Measurements from ENCODE around the gene ULK4. TPM values are rescaled to one million over a fixed set of nuclear protein-coding genes. Genes with fewer than 3 reads are reported as not detected.

The ULK4 gene
- total RNA-seq, 1 donor from 2014 or later, result 10.2 TPM

DNA sequence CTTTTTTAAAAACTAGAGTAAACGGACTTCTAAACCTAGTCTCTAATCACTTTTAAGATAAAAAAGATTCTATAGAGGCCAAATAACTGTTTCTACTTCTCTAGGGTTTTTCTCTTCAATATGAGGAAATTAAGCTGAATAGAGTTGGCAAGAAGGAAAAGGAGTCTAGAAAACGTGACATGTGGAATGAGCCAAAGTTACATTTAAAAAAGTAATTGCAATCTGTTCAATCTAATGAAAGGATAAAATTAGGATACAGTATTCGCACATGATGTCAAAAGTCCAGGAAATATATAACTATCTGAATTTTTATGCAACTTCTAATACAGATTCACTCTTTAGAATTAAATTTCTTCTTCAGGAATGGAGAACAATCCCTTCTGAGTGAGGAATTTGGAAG lies 300.1 kb downstream of the ULK4 start:
- H3K4me1 Mint-ChIP-seq (ENCODE audit: unreplicated experiment), result no peaks in the 10 kb centered on the region
- no peaks in the 10 kb centered on the region for H3K9me3 Mint-ChIP-seq (ENCODE audit: unreplicated experiment)
- no peak for DNase-seq (ENCODE audit: low spot score)
- H3K36me3 Mint-ChIP-seq (ENCODE audit: low read depth, unreplicated experiment), result peaks cover 9% of the 10 kb centered on the region
- TF ChIP-seq, protein P1, sequence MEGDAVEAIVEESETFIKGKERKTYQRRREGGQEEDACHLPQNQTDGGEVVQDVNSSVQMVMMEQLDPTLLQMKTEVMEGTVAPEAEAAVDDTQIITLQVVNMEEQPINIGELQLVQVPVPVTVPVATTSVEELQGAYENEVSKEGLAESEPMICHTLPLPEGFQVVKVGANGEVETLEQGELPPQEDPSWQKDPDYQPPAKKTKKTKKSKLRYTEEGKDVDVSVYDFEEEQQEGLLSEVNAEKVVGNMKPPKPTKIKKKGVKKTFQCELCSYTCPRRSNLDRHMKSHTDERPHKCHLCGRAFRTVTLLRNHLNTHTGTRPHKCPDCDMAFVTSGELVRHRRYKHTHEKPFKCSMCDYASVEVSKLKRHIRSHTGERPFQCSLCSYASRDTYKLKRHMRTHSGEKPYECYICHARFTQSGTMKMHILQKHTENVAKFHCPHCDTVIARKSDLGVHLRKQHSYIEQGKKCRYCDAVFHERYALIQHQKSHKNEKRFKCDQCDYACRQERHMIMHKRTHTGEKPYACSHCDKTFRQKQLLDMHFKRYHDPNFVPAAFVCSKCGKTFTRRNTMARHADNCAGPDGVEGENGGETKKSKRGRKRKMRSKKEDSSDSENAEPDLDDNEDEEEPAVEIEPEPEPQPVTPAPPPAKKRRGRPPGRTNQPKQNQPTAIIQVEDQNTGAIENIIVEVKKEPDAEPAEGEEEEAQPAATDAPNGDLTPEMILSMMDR (IDR thresholded peaks at IDR 0.05; ENCODE audit: unreplicated experiment), result no peak
- no peak overlapping the region for H3K27ac Mint-ChIP-seq (ENCODE audit: unreplicated experiment)
- H3K4me3 Mint-ChIP-seq (ENCODE audit: unreplicated experiment), result no peak overlapping the region
- H3K27me3 Mint-ChIP-seq (ENCODE audit: unreplicated experiment), result peaks cover 2% of the 10 kb centered on the region

DNA sequence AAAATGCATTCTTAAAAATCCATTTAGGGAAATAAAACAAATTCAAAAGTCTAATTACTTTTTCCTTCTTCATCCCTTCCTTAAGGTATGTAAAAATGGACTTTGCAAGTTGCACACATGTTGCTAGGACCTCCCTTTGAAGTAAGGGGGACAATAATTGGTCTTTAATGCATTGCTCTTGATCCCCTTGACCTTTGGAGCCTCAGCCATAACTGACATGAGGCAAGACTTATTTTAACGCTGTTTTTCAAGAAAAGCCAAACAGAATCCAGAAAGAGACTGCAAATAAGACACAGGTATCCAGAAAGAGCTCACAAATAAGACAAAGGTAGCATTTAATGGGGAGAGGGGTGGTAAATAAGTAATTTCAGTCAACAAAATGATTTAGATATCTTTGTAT lies 301.4 kb downstream of the ULK4 start:
- Mint-ChIP-seq H3K9me3 (ENCODE audit: unreplicated experiment) (no peaks in the 10 kb centered on the region), H3K4me1 (ENCODE audit: unreplicated experiment) (no peaks in the 10 kb centered on the region), H3K4me3 (ENCODE audit: unreplicated experiment) (no peak overlapping the region), H3K27ac (ENCODE audit: unreplicated experiment) (no peak overlapping the region), H3K36me3 (ENCODE audit: low read depth, unreplicated experiment) (no peaks in the 10 kb centered on the region), H3K27me3 (ENCODE audit: unreplicated experiment) (no peaks in the 10 kb centered on the region)
- no peak for DNase-seq (ENCODE audit: low spot score)
- TF ChIP-seq, protein P1 (IDR thresholded peaks at IDR 0.05; ENCODE audit: unreplicated experiment), result no peak

DNA sequence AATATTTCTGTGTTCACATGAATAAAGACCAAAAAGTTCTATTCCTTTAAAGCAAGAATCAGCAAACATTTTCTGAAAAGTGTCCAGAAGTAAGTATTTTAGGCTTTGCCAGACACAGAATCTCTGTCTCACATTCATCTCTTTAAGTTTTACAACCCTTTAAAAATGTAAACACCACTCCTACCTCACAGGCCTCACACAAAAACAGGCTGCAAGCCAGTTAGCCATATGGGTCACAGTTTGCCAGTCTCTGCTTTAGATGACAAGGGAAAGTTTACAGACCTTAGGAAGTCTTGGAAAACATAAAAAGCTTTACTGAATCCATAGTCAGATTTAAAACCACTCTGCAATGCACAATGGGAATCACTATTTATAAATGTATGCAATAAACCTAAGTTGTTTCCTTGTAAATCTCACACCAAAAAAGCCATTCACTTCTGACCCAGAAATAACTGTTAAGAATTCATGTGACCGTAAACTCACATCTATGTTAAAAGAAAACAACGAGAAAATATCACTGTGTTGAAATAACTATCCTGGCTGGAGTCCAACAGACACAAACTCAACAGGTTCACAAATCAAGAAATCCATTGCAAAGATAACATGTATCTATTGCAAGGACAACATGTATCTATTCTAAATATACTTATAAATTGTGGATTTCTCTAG lies 308.2 kb downstream of the ULK4 start:
- Mint-ChIP-seq H3K4me3 (ENCODE audit: unreplicated experiment) (no peak overlapping the region), H3K9me3 (ENCODE audit: unreplicated experiment) (peaks cover 9% of the 10 kb centered on the region), H3K27me3 (ENCODE audit: unreplicated experiment) (peaks cover 4% of the 10 kb centered on the region), H3K27ac (ENCODE audit: unreplicated experiment) (no peak overlapping the region), H3K4me1 (ENCODE audit: unreplicated experiment) (no peaks in the 10 kb centered on the region), H3K36me3 (ENCODE audit: low read depth, unreplicated experiment) (peaks cover 14% of the 10 kb centered on the region)
- no peak for DNase-seq (ENCODE audit: low spot score)
- TF ChIP-seq, protein P1 (IDR thresholded peaks at IDR 0.05; ENCODE audit: unreplicated experiment), result no peak

DNA sequence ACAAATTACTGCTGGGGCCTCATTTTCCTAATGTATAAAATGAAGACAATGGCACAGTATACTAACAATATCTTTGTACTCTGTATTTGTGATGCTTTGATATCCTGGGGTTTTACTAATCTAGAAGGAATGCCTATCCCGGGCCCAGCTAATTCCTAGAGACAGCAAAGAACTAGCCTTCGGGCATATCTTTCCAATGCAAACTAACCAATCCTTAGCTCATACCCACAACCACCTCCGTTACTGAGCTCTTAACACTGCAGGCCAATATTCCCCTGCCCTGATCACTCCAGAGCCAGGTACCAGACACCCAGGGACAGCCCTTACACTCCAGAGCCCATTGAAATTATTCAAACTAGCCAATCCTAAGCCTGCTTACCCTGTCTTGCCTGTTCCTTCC lies 309.0 kb downstream of the ULK4 start:
- TF ChIP-seq, protein P1 (IDR thresholded peaks at IDR 0.05; ENCODE audit: unreplicated experiment), result no peak
- DNase-seq (ENCODE audit: low spot score), result no peak
- Mint-ChIP-seq H3K4me3 (ENCODE audit: unreplicated experiment) (no peak overlapping the region), H3K27ac (ENCODE audit: unreplicated experiment) (no peak overlapping the region), H3K27me3 (ENCODE audit: unreplicated experiment) (peaks cover 6% of the 10 kb centered on the region), H3K9me3 (ENCODE audit: unreplicated experiment) (peaks cover 14% of the 10 kb centered on the region), H3K36me3 (ENCODE audit: low read depth, unreplicated experiment) (peaks cover 21% of the 10 kb centered on the region), H3K4me1 (ENCODE audit: unreplicated experiment) (no peaks in the 10 kb centered on the region)

DNA sequence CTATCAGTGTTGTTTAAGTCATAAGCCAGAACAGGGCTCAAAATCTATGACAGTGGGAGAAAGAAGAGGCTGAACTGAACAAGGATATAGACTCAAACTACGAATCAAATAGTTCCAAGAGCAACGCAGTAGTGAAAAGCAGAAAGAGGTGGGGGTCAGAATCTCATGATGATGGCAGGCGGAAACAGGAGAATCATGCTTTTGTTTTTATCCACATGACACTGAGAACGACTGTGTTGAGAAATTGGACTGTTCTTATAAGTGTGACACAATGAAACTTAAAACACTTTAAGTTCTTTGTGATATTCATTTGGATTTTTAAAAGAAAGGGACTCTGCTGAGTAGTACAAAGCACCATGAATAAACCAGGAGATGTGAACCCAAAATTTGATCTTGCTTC lies 309.4 kb downstream of the ULK4 start:
- peaks cover 6% of the 10 kb centered on the region for H3K27me3 Mint-ChIP-seq (ENCODE audit: unreplicated experiment)
- H3K4me3 Mint-ChIP-seq (ENCODE audit: unreplicated experiment), result no peak overlapping the region
- TF ChIP-seq, protein P1 (IDR thresholded peaks at IDR 0.05; ENCODE audit: unreplicated experiment), result no peak
- DNase-seq (ENCODE audit: low spot score), result no peak
- H3K9me3 Mint-ChIP-seq (ENCODE audit: unreplicated experiment), result peaks cover 14% of the 10 kb centered on the region
- peaks cover 21% of the 10 kb centered on the region for H3K36me3 Mint-ChIP-seq (ENCODE audit: low read depth, unreplicated experiment)
- no peak overlapping the region for H3K27ac Mint-ChIP-seq (ENCODE audit: unreplicated experiment)
- no peaks in the 10 kb centered on the region for H3K4me1 Mint-ChIP-seq (ENCODE audit: unreplicated experiment)

All from endothelial cell (in vitro differentiated cells).